ENCODE data around the gene PDGFRB. TPM values are rescaled to one million over a fixed set of nuclear protein-coding genes. Genes with fewer than 3 reads are reported as not detected.

Gene PDGFRB
- total RNA-seq, 1 experiment from 2014 or later: 0.63 TPM

DNA sequence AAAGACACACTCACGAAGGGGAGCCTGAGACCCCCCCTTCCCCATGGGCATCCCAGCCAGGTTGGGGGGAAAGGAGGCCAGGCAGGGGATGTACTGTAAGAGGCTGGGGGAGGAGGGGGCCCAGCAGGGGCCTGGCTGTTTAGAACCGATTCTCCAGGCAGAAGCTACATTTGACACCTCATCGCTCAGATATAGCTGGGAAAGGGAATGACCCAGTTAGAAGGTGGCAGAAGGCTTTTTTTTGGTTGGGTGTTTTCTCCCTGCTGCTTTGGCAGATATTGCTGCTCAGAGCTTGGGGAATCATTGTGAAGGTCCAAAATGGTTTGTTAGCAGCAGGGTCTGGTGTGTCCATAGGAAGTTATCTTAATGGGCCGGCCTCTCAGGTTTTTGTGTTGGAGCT, 16.9 kb upstream of the PDGFRB start:
- H3K4me1 Mint-ChIP-seq (ENCODE audit: insufficient read depth, unreplicated experiment): no peaks in the 10 kb centered on the region
- intact Hi-C loops (cut with micrococcal nuclease): no loop called here
- H3K27ac Mint-ChIP-seq (ENCODE audit: low read depth, unreplicated experiment): no peak overlapping the region
- H3K4me3 Mint-ChIP-seq (ENCODE audit: unreplicated experiment): no peak overlapping the region
- no peak for DNase-seq (ENCODE audit: unreplicated experiment)
- CTCF ChIA-PET: interaction anchor here (0.6 to 5.8 kb wide), 6 partner anchors 10 to 207 kb away, joined by 3 to 35 read pairs (median 6); no protein-coding TSS in a partner anchor
- no TSS peak for BruUV-seq (replicated peaks)
- POLR2A ChIA-PET: no interaction called here
- H3K27me3 Mint-ChIP-seq (ENCODE audit: insufficient read depth, unreplicated experiment): peaks cover 20% of the 10 kb centered on the region
- H3K36me3 Mint-ChIP-seq (ENCODE audit: insufficient read depth, unreplicated experiment): no peaks in the 10 kb centered on the region
- no peak for TF ChIP-seq CTCF (IDR thresholded peaks at IDR 0.05; ENCODE audit: unreplicated experiment)
- no peaks in the 10 kb centered on the region for H3K9me3 Mint-ChIP-seq (ENCODE audit: unreplicated experiment)

GRCh38 chr5:150172145-150172544, 16.5 kb upstream of the PDGFRB start:
- H3K27me3 Mint-ChIP-seq (ENCODE audit: insufficient read depth, unreplicated experiment): peaks cover 20% of the 10 kb centered on the region
- no peaks in the 10 kb centered on the region for H3K4me1 Mint-ChIP-seq (ENCODE audit: insufficient read depth, unreplicated experiment)
- TF ChIP-seq CTCF (IDR thresholded peaks at IDR 0.05; ENCODE audit: unreplicated experiment): no peak
- CTCF ChIA-PET: interaction anchor here (0.9 to 5.8 kb wide), 6 partner anchors 9 to 53 kb away, joined by 3 to 35 read pairs (median 4); no protein-coding TSS in a partner anchor
- H3K9me3 Mint-ChIP-seq (ENCODE audit: unreplicated experiment): no peaks in the 10 kb centered on the region
- BruUV-seq (replicated peaks): no TSS peak
- DNase-seq (ENCODE audit: unreplicated experiment): no peak
- intact Hi-C loops (cut with micrococcal nuclease): no loop called here
- H3K4me3 Mint-ChIP-seq (ENCODE audit: unreplicated experiment): no peak overlapping the region
- H3K36me3 Mint-ChIP-seq (ENCODE audit: insufficient read depth, unreplicated experiment): no peaks in the 10 kb centered on the region
- no peak overlapping the region for H3K27ac Mint-ChIP-seq (ENCODE audit: low read depth, unreplicated experiment)
- POLR2A ChIA-PET: no interaction called here

- H3K4me1 Mint-ChIP-seq (ENCODE audit: insufficient read depth, unreplicated experiment): peaks cover 7% of the 10 kb centered on the region
- ChIA-PET CTCF (interaction anchor here (0.7 to 1.1 kb wide), 9 partner anchors 10 to 388 kb away, joined by 3 to 5 read pairs (median 3); no protein-coding TSS in a partner anchor), POLR2A (no interaction called here)
- DNase-seq (ENCODE audit: unreplicated experiment): no peak
- no peaks in the 10 kb centered on the region for H3K36me3 Mint-ChIP-seq (ENCODE audit: insufficient read depth, unreplicated experiment)
- no peak overlapping the region for H3K27ac Mint-ChIP-seq (ENCODE audit: low read depth, unreplicated experiment)
- intact Hi-C loops (cut with micrococcal nuclease): no loop called here
- BruUV-seq (replicated peaks): no TSS peak
- peaks cover 20% of the 10 kb centered on the region for H3K27me3 Mint-ChIP-seq (ENCODE audit: insufficient read depth, unreplicated experiment)
- no peak overlapping the region for H3K4me3 Mint-ChIP-seq (ENCODE audit: unreplicated experiment)
- no peak for TF ChIP-seq CTCF (IDR thresholded peaks at IDR 0.05; ENCODE audit: unreplicated experiment)
- no peaks in the 10 kb centered on the region for H3K9me3 Mint-ChIP-seq (ENCODE audit: unreplicated experiment)
Measured at GRCh38 chr5:150168864-150169263, 13.2 kb upstream of the PDGFRB start.

DNA sequence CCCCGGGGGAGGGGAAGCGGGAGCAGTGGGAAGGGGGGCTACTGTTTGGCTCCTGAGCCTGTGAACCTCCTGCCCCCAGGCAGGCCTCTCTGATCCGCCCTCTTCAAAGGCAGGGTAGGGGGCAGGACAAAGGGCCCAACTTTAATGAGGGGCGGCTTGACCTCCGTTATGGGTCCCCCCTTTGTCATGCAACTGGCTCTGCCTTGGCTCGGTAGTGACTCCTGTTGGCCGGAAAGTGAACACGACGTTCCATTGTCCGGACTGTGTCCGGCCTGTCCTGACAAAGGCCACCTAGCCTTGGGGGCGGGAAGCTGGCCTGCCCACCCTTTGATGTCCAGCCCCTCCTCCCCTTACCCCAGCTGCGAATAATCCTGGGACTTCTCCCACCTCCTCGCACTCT, 12.3 kb upstream of the PDGFRB start:
- CTCF ChIA-PET: interaction anchor here (0.8 to 1.1 kb wide), 6 partner anchors 10 to 183 kb away, joined by 3 to 5 read pairs (median 4); no protein-coding TSS in a partner anchor
- Mint-ChIP-seq H3K4me1 (ENCODE audit: insufficient read depth, unreplicated experiment) (peaks cover 7% of the 10 kb centered on the region), H3K9me3 (ENCODE audit: unreplicated experiment) (no peaks in the 10 kb centered on the region), H3K36me3 (ENCODE audit: insufficient read depth, unreplicated experiment) (no peaks in the 10 kb centered on the region), H3K27ac (ENCODE audit: low read depth, unreplicated experiment) (no peak overlapping the region), H3K4me3 (ENCODE audit: unreplicated experiment) (no peak overlapping the region), H3K27me3 (ENCODE audit: insufficient read depth, unreplicated experiment) (peaks cover 20% of the 10 kb centered on the region)
- intact Hi-C loops (cut with micrococcal nuclease): no loop called here
- BruUV-seq (replicated peaks): no TSS peak
- POLR2A ChIA-PET: interaction anchor here (0.7 kb wide), 1 partner anchor 290 kb away, joined by 3 read pairs; no protein-coding TSS in a partner anchor
- peak; percentile 10 for TF ChIP-seq CTCF (IDR thresholded peaks at IDR 0.05; ENCODE audit: unreplicated experiment)
- DNase-seq (ENCODE audit: unreplicated experiment): no peak

Data from MCF 10A (cell line).